HL-60 (cell line): ENCODE results near the gene FCN2.

Experiments
- CTCF ChIP-seq: IDR thresholded peaks from one replicate; pipeline ENCODE4 v1.5.1; 2011; ENCODE audit warnings: low read length, control low read depth, inconsistent platforms; ENCODE audit not compliant: insufficient read depth
- REST ChIP-seq: IDR thresholded peaks from 2 replicates; pipeline ENCODE4 v1.6.1; 2012; ENCODE audit warnings: low read depth; ENCODE audit not compliant: insufficient replicate concordance

GRCh38 chr9:134890155-134890495, 9.5 kb downstream of the FCN2 start:
- TF ChIP-seq CTCF: no peak
- no peak for TF ChIP-seq REST
